Measurements from ENCODE around the gene CTNNA3.
A peak's percentile ranks its signal among the peaks of the same experiment; 100 is the strongest.

CTNNA3 gene

DNA sequence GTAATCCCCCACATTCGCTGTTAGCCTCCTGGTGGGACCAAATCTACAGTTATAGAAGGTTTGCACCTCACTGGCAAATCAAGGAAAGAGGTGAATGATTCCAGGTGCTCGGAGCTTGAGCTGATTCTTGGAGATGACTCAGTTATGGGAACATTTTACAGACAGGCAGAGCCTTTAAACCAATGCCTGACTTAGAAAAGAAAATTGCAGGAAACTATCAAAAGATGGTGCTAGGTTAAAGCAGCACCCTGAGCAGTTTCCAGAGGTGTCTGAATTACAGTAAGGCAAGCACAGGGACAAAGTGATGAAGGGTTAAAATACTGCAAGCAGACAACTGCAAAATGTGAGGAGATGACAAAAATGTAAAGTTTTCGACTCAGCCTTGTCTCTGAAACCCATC, 767.2 kb downstream of the CTNNA3 start:
- ChIA-PET CTCF (interaction anchor here (1.6 kb wide), 1 partner anchor 328 kb away, joined by 4 read pairs; no protein-coding TSS in a partner anchor), POLR2A (no interaction called here)
- Histone ChIP-seq H3K27ac (ENCODE audit: extremely low read depth, low read depth, low read length) (no peak overlapping the region), H3K36me3 (ENCODE audit: control insufficient read depth in 2 of 2, insufficient read depth in 1 of 2, low read length in 2 of 2) (no peaks in the 10 kb centered on the region), H3K4me1 (ENCODE audit: control insufficient read depth, insufficient read depth, low read length) (no peaks in the 10 kb centered on the region), H3K4me3 (ENCODE audit: low read depth, low read length) (no peak overlapping the region), H3K9me3 (ENCODE audit: control insufficient read depth, insufficient read depth, low read depth, low read length) (no peaks in the 10 kb centered on the region)
- TF ChIP-seq, protein P1, sequence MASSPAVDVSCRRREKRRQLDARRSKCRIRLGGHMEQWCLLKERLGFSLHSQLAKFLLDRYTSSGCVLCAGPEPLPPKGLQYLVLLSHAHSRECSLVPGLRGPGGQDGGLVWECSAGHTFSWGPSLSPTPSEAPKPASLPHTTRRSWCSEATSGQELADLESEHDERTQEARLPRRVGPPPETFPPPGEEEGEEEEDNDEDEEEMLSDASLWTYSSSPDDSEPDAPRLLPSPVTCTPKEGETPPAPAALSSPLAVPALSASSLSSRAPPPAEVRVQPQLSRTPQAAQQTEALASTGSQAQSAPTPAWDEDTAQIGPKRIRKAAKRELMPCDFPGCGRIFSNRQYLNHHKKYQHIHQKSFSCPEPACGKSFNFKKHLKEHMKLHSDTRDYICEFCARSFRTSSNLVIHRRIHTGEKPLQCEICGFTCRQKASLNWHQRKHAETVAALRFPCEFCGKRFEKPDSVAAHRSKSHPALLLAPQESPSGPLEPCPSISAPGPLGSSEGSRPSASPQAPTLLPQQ (tag by site-specific recombination; IDR thresholded peaks at IDR 0.05), result no peak
- TF ChIP-seq ZNF146 (tag by site-specific recombination; IDR thresholded peaks at IDR 0.05), result no peak
- TF ChIP-seq, protein P2, sequence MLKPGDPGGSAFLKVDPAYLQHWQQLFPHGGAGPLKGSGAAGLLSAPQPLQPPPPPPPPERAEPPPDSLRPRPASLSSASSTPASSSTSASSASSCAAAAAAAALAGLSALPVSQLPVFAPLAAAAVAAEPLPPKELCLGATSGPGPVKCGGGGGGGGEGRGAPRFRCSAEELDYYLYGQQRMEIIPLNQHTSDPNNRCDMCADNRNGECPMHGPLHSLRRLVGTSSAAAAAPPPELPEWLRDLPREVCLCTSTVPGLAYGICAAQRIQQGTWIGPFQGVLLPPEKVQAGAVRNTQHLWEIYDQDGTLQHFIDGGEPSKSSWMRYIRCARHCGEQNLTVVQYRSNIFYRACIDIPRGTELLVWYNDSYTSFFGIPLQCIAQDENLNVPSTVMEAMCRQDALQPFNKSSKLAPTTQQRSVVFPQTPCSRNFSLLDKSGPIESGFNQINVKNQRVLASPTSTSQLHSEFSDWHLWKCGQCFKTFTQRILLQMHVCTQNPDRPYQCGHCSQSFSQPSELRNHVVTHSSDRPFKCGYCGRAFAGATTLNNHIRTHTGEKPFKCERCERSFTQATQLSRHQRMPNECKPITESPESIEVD (tag by site-specific recombination; IDR thresholded peaks at IDR 0.05), result no peak

DNA sequence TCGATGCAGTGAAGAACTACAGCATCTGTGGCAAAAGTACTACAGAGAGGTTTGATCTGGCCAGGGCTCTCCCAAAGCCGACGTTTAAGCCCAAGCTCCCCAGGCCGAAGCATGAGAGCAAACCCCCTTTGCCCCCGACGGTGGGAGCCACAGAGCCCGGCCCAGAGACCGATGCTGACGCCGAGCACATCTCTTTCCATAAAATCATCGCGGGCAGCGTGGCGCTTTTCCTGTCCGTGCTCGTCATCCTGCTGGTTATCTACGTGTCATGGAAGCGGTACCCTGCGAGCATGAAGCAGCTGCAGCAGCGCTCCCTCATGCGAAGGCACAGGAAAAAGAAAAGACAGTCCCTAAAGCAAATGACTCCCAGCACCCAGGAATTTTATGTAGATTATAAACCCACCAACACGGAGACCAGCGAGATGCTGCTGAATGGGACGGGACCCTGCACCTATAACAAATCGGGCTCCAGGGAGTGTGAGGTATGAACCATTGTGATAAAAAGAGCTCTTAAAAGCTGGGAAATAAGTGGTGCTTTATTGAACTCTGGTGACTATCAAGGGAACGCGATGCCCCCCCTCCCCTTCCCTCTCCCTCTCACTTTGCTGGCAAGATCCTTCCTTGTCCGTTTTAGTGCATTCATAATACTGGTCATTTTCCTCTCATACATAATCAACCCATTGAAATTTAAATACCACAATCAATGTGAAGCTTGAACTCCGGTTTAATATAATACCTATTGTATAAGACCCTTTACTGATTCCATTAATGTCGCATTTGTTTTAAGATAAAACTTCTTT, 767.8 kb downstream of the CTNNA3 start:
- H3K4me3 ChIP-seq (ENCODE audit: low read depth, low read length), result peak overlapping the region; percentile 13
- ChIA-PET POLR2A (no interaction called here), CTCF (interaction anchor here (0.6 to 1.6 kb wide), 3 partner anchors 328 to 851 kb away, joined by 3 to 4 read pairs (median 3); no protein-coding TSS in a partner anchor)
- no peaks in the 10 kb centered on the region for H3K36me3 ChIP-seq (ENCODE audit: control insufficient read depth in 2 of 2, insufficient read depth in 1 of 2, low read length in 2 of 2)
- no peak for TF ChIP-seq ZNF658 (tag by site-specific recombination; IDR thresholded peaks at IDR 0.05)
- TF ChIP-seq, protein P3, sequence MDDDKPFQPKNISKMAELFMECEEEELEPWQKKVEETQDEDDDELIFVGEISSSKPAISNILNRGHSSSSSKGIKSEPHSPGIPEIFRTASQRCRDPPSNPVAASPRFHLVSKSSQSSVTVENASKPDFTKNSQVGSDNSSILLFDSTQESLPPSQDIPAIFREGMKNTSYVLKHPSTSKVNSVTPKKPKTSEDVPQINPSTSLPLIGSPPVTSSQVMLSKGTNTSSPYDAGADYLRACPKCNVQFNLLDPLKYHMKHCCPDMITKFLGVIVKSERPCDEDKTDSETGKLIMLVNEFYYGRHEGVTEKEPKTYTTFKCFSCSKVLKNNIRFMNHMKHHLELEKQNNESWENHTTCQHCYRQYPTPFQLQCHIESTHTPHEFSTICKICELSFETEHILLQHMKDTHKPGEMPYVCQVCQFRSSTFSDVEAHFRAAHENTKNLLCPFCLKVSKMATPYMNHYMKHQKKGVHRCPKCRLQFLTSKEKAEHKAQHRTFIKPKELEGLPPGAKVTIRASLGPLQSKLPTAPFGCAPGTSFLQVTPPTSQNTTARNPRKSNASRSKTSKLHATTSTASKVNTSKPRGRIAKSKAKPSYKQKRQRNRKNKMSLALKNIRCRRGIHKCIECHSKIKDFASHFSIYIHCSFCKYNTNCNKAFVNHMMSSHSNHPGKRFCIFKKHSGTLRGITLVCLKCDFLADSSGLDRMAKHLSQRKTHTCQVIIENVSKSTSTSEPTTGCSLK (tag by site-specific recombination; IDR thresholded peaks at IDR 0.05), result no peak
- peak; percentile 92 for TF ChIP-seq ZBTB48 (tag by site-specific recombination; IDR thresholded peaks at IDR 0.05)
- TF ChIP-seq ZNF677 (tag by site-specific recombination; IDR thresholded peaks at IDR 0.05), result no peak
- no peak for TF ChIP-seq ZNF169 (tag by site-specific recombination; IDR thresholded peaks at IDR 0.05)
- TF ChIP-seq ZNF473 (tag by site-specific recombination; IDR thresholded peaks at IDR 0.05), result no peak
- TF ChIP-seq ZEB2 (tag by site-specific recombination; IDR thresholded peaks at IDR 0.05), result no peak
- TF ChIP-seq, protein P4, sequence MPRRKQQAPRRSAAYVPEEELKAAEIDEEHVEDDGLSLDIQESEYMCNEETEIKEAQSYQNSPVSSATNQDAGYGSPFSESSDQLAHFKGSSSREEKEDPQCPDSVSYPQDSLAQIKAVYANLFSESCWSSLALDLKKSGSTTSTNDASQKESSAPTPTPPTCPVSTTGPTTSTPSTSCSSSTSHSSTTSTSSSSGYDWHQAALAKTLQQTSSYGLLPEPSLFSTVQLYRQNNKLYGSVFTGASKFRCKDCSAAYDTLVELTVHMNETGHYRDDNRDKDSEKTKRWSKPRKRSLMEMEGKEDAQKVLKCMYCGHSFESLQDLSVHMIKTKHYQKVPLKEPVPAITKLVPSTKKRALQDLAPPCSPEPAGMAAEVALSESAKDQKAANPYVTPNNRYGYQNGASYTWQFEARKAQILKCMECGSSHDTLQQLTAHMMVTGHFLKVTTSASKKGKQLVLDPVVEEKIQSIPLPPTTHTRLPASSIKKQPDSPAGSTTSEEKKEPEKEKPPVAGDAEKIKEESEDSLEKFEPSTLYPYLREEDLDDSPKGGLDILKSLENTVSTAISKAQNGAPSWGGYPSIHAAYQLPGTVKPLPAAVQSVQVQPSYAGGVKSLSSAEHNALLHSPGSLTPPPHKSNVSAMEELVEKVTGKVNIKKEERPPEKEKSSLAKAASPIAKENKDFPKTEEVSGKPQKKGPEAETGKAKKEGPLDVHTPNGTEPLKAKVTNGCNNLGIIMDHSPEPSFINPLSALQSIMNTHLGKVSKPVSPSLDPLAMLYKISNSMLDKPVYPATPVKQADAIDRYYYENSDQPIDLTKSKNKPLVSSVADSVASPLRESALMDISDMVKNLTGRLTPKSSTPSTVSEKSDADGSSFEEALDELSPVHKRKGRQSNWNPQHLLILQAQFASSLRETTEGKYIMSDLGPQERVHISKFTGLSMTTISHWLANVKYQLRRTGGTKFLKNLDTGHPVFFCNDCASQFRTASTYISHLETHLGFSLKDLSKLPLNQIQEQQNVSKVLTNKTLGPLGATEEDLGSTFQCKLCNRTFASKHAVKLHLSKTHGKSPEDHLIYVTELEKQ (tag by site-specific recombination; IDR thresholded peaks at IDR 0.05; ENCODE audit: borderline replicate concordance), result no peak
- no peak overlapping the region for H3K27ac ChIP-seq (ENCODE audit: extremely low read depth, low read depth, low read length)
- H3K9me3 ChIP-seq (ENCODE audit: control insufficient read depth, insufficient read depth, low read depth, low read length), result no peaks in the 10 kb centered on the region
- H3K4me1 ChIP-seq (ENCODE audit: control insufficient read depth, insufficient read depth, low read length), result no peaks in the 10 kb centered on the region
